Measurements from ENCODE around the gene LGALS8.
"Not testable (repeated sequence)": the region's sequence is repeated elsewhere in the genome, so short reads cannot be mapped to it uniquely, and the experiment has no call there.

LGALS8 gene

GRCh38 chr1:236497908-236498307 lies 25.9 kb upstream of the LGALS8 start:
- H3K4me3 Mint-ChIP-seq = no peak overlapping the region
- H3K27me3 Mint-ChIP-seq (ENCODE audit: low read depth) = peaks cover 18% of the 10 kb centered on the region
- H3K9me3 Mint-ChIP-seq = no peaks in the 10 kb centered on the region

GRCh38 chr1:236501093-236501492 lies 22.7 kb upstream of the LGALS8 start:
- peaks cover 10% of the 10 kb centered on the region for H3K4me1 Mint-ChIP-seq (ENCODE audit: low read depth)
- H3K36me3 Mint-ChIP-seq (ENCODE audit: low read depth) = no peaks in the 10 kb centered on the region
- no peaks in the 10 kb centered on the region for H3K9me3 Mint-ChIP-seq
- no peak for DNase-seq (ENCODE audit: low spot score)
- no peak overlapping the region for H3K4me3 Mint-ChIP-seq
- H3K27ac Mint-ChIP-seq = no peak overlapping the region
- H3K27me3 Mint-ChIP-seq (ENCODE audit: low read depth) = peaks cover 23% of the 10 kb centered on the region

More at GRCh38 chr1:236497908-236498307, 25.9 kb upstream of the LGALS8 start:
- H3K36me3 Mint-ChIP-seq (ENCODE audit: low read depth) = no peaks in the 10 kb centered on the region
- H3K4me1 Mint-ChIP-seq (ENCODE audit: low read depth) = peaks cover 6% of the 10 kb centered on the region
- no peak for DNase-seq (ENCODE audit: low spot score)
- H3K27ac Mint-ChIP-seq = no peak overlapping the region

GRCh38 chr1:236502579-236502971 lies 21.2 kb upstream of the LGALS8 start:
- Mint-ChIP-seq H3K27ac (peak overlapping the region; percentile 68), H3K9me3 (no peaks in the 10 kb centered on the region), H3K4me1 (ENCODE audit: low read depth) (peaks cover 10% of the 10 kb centered on the region), H3K4me3 (peak overlapping the region; percentile 71), H3K36me3 (ENCODE audit: low read depth) (no peaks in the 10 kb centered on the region), H3K27me3 (ENCODE audit: low read depth) (peaks cover 26% of the 10 kb centered on the region)
- no peak for DNase-seq (ENCODE audit: low spot score)

GRCh38 chr1:236502972-236503639 lies 20.7 kb upstream of the LGALS8 start:
- H3K27ac Mint-ChIP-seq = peak overlapping the region; percentile 68
- peaks cover 26% of the 10 kb centered on the region for H3K27me3 Mint-ChIP-seq (ENCODE audit: low read depth)
- peak overlapping the region; percentile 71 for H3K4me3 Mint-ChIP-seq

GRCh38 chr1:236504338-236504737 lies 19.4 kb upstream of the LGALS8 start:
- DNase-seq (ENCODE audit: low spot score); H3K27ac Mint-ChIP-seq; H3K4me3 Mint-ChIP-seq; H3K9me3 Mint-ChIP-seq; H3K36me3 Mint-ChIP-seq (ENCODE audit: low read depth): not testable (repeated sequence)
- Mint-ChIP-seq H3K27me3 (ENCODE audit: low read depth) (peaks cover 29% of the 10 kb centered on the region), H3K4me1 (ENCODE audit: low read depth) (peaks cover 21% of the 10 kb centered on the region)

More at GRCh38 chr1:236502972-236503639, 20.7 kb upstream of the LGALS8 start:
- Mint-ChIP-seq H3K4me1 (ENCODE audit: low read depth) (peaks cover 10% of the 10 kb centered on the region), H3K9me3 (no peaks in the 10 kb centered on the region), H3K36me3 (ENCODE audit: low read depth) (no peaks in the 10 kb centered on the region)
- no peak for DNase-seq (ENCODE audit: low spot score)

- no peak overlapping the region for H3K4me3 Mint-ChIP-seq
- peaks cover 38% of the 10 kb centered on the region for H3K27me3 Mint-ChIP-seq (ENCODE audit: low read depth)
- H3K36me3 Mint-ChIP-seq (ENCODE audit: low read depth) = no peaks in the 10 kb centered on the region
- no peak for DNase-seq (ENCODE audit: low spot score)
- H3K4me1 Mint-ChIP-seq (ENCODE audit: low read depth) = peaks cover 30% of the 10 kb centered on the region
- no peak overlapping the region for H3K27ac Mint-ChIP-seq
- no peaks in the 10 kb centered on the region for H3K9me3 Mint-ChIP-seq
Measured at GRCh38 chr1:236507022-236507700, 16.6 kb upstream of the LGALS8 start.

GRCh38 chr1:236508593-236509027 lies 15.2 kb upstream of the LGALS8 start:
- H3K4me3 Mint-ChIP-seq = peak overlapping the region; percentile 15
- peaks cover 20% of the 10 kb centered on the region for H3K4me1 Mint-ChIP-seq (ENCODE audit: low read depth)
- H3K36me3 Mint-ChIP-seq (ENCODE audit: low read depth) = no peaks in the 10 kb centered on the region
- peaks cover 37% of the 10 kb centered on the region for H3K27me3 Mint-ChIP-seq (ENCODE audit: low read depth)
- DNase-seq (ENCODE audit: low spot score) = no peak
- no peaks in the 10 kb centered on the region for H3K9me3 Mint-ChIP-seq
- H3K27ac Mint-ChIP-seq = no peak overlapping the region

GRCh38 chr1:236509203-236509602 lies 14.6 kb upstream of the LGALS8 start:
- Mint-ChIP-seq H3K36me3 (ENCODE audit: low read depth) (no peaks in the 10 kb centered on the region), H3K4me1 (ENCODE audit: low read depth) (peaks cover 20% of the 10 kb centered on the region), H3K9me3 (no peaks in the 10 kb centered on the region), H3K27ac (no peak overlapping the region), H3K4me3 (no peak overlapping the region), H3K27me3 (ENCODE audit: low read depth) (peaks cover 39% of the 10 kb centered on the region)
- DNase-seq (ENCODE audit: low spot score) = no peak

- H3K36me3 Mint-ChIP-seq (ENCODE audit: low read depth) = no peaks in the 10 kb centered on the region
- peaks cover 20% of the 10 kb centered on the region for H3K4me1 Mint-ChIP-seq (ENCODE audit: low read depth)
- H3K27me3 Mint-ChIP-seq (ENCODE audit: low read depth) = peaks cover 36% of the 10 kb centered on the region
- no peak for DNase-seq (ENCODE audit: low spot score)
- no peak overlapping the region for H3K27ac Mint-ChIP-seq
- no peaks in the 10 kb centered on the region for H3K9me3 Mint-ChIP-seq
- H3K4me3 Mint-ChIP-seq = no peak overlapping the region
Measured at GRCh38 chr1:236509647-236510401, 14.0 kb upstream of the LGALS8 start.

GRCh38 chr1:236511735-236512418 lies 11.9 kb upstream of the LGALS8 start:
- H3K4me1 Mint-ChIP-seq (ENCODE audit: low read depth) = peaks cover 37% of the 10 kb centered on the region
- no peak overlapping the region for H3K4me3 Mint-ChIP-seq
- no peak overlapping the region for H3K27ac Mint-ChIP-seq
- no peak for DNase-seq (ENCODE audit: low spot score)
- peaks cover 36% of the 10 kb centered on the region for H3K27me3 Mint-ChIP-seq (ENCODE audit: low read depth)
- H3K9me3 Mint-ChIP-seq = no peaks in the 10 kb centered on the region
- H3K36me3 Mint-ChIP-seq (ENCODE audit: low read depth) = no peaks in the 10 kb centered on the region

GRCh38 chr1:236514703-236515442 lies 8.9 kb upstream of the LGALS8 start:
- Mint-ChIP-seq H3K4me3 (no peak overlapping the region), H3K4me1 (ENCODE audit: low read depth) (peaks cover 33% of the 10 kb centered on the region)

GRCh38 chr1:236515443-236515958 lies 8.3 kb upstream of the LGALS8 start:
- Mint-ChIP-seq H3K4me1 (ENCODE audit: low read depth) (peaks cover 28% of the 10 kb centered on the region), H3K9me3 (no peaks in the 10 kb centered on the region), H3K4me3 (peak overlapping the region; percentile 78), H3K27me3 (ENCODE audit: low read depth) (peaks cover 41% of the 10 kb centered on the region), H3K27ac (no peak overlapping the region), H3K36me3 (ENCODE audit: low read depth) (peaks cover 3% of the 10 kb centered on the region)
- no peak for DNase-seq (ENCODE audit: low spot score)

More at GRCh38 chr1:236514703-236515442, 8.9 kb upstream of the LGALS8 start:
- no peaks in the 10 kb centered on the region for H3K36me3 Mint-ChIP-seq (ENCODE audit: low read depth)
- no peak overlapping the region for H3K27ac Mint-ChIP-seq
- H3K9me3 Mint-ChIP-seq = no peaks in the 10 kb centered on the region
- DNase-seq (ENCODE audit: low spot score) = no peak
- peaks cover 42% of the 10 kb centered on the region for H3K27me3 Mint-ChIP-seq (ENCODE audit: low read depth)
